PC-3 (cell line): Measurements from ENCODE around the gene PILRA. TPM values are rescaled to one million over a fixed set of nuclear protein-coding genes. Genes with fewer than 3 reads are reported as not detected.
A peak's percentile ranks its signal among the peaks of the same experiment; 100 is the strongest.

ENCODE experiments used
- ATAC-seq: fragments of 200-7000 bp; cut with Tn5 transposase; 2 replicates; pipeline ENCODE4 v1.9.1; 2020; ENCODE audit warnings: mild to moderate bottlenecking, moderate library complexity
- BruUV-seq: library from RNA; stranded (reverse); fragments of 400-500 nt; replicated peaks from 2 replicates; lab custom pipeline; 2021; lab: Mats Ljungman, UMichigan
- CTCF ChIA-PET: fragments of 300-600 bp; sonication (Branson Sonifier 250); formaldehyde crosslinking; loops from one replicate; lab custom pipeline; 2022; ENCODE audit warnings: antibody characterized with exemption; lab: Charles Lee
- POLR2A ChIA-PET: fragments of 300-600 bp; sonication (Branson Sonifier 250); formaldehyde crosslinking; loops from one replicate; lab custom pipeline; 2022; ENCODE audit warnings: antibody characterized with exemption; ENCODE audit not compliant: unreplicated experiment; lab: Charles Lee
- DNase-seq: peaks from one replicate; pipeline ENCODE4 v3.0.0-alpha.2; 2015
- H2AFZ ChIP-seq: fragments of 300-600 bp; sonication (generic); 2 replicates; pipeline ENCODE4 v1.6.0; 2016; ENCODE audit warnings: antibody characterized with exemption, low read length
- H3F3A ChIP-seq: fragments of 300-600 bp; sonication (generic); one replicate; pipeline ENCODE4 v1.6.0; 2017; ENCODE audit warnings: antibody characterized with exemption, low read length, control low read depth, mild to moderate bottlenecking; ENCODE audit not compliant: unreplicated experiment
- H3K27ac ChIP-seq: fragments of 300-600 bp; sonication (generic); 2 replicates; pipeline ENCODE4 v1.5.1; 2016; ENCODE audit warnings: mild to moderate bottlenecking, low read length
- H3K27me3 ChIP-seq: fragments of 300-600 bp; sonication (generic); 2 replicates; pipeline ENCODE4 v1.6.1; 2016; ENCODE audit warnings: low read length, mixed read lengths
- H3K36me3 ChIP-seq: fragments of 300-600 bp; sonication (generic); 2 replicates; pipeline ENCODE4 v1.6.1; 2016; ENCODE audit warnings: low read depth, mixed run types, low read length, mixed read lengths
- H3K4me1 ChIP-seq: fragments of 300-600 bp; sonication (generic); 2 replicates; pipeline ENCODE4 v1.5.1; 2016; ENCODE audit warnings: low read length; ENCODE audit not compliant: insufficient read depth
- H3K4me2 ChIP-seq: fragments of 300-600 bp; sonication (generic); 2 replicates; pipeline ENCODE4 v1.6.0; 2016; ENCODE audit warnings: low read length
- H3K4me3 ChIP-seq: fragments of 300-600 bp; sonication (generic); 2 replicates; pipeline ENCODE4 v1.5.1; 2016; ENCODE audit warnings: mild to moderate bottlenecking, low read length, mixed read lengths
- H3K79me2 ChIP-seq: fragments of 300-600 bp; sonication (generic); 2 replicates; pipeline ENCODE4 v1.6.1; 2017; ENCODE audit warnings: low read length, mixed read lengths
- H3K9ac ChIP-seq: fragments of 300-600 bp; sonication (generic); 2 replicates; pipeline ENCODE4 v1.6.0; 2016; ENCODE audit warnings: mild to moderate bottlenecking, low read length
- H3K9me2 ChIP-seq: fragments of 300-600 bp; sonication (generic); replicated peaks from 2 replicates; pipeline ENCODE4 v1.6.1; 2016; ENCODE audit warnings: mixed run types, low read length, mixed read lengths
- H3K9me3 ChIP-seq: fragments of 300-600 bp; sonication (generic); 2 replicates; pipeline ENCODE4 v1.6.1; 2016; ENCODE audit warnings: low read length, mixed read lengths
- H4K20me1 ChIP-seq: fragments of 300-600 bp; sonication (generic); 2 replicates; pipeline ENCODE4 v1.6.1; 2016; ENCODE audit warnings: low read length, mixed read lengths
- CTCF ChIP-seq: fragments of 300-600 bp; sonication (generic); conservative IDR thresholded peaks from 2 replicates; pipeline ENCODE4 v1.5.1; 2017; ENCODE audit warnings: antibody characterized with exemption, low read depth, mild to moderate bottlenecking, low read length
- EZH2 ChIP-seq: fragments of 300-600 bp; sonication (generic); IDR thresholded peaks from one replicate; pipeline ENCODE4 v1.6.1; 2017; ENCODE audit warnings: antibody characterized with exemption, mild to moderate bottlenecking, low read length; ENCODE audit not compliant: unreplicated experiment
- EZH2phosphoT487 ChIP-seq: fragments of 300-600 bp; sonication (generic); IDR thresholded peaks from 2 replicates; pipeline ENCODE4 v1.6.1; 2018; ENCODE audit warnings: mild to moderate bottlenecking, antibody characterized with exemption, low read length, borderline replicate concordance
- intact Hi-C: fragments of 100-400 bp; cut with micrococcal nuclease; formaldehyde crosslinking; loops from 2 replicates; pipeline ENCODE4 v1.9.0; 2023
- total RNA-seq: library from RNA; depleted of rRNA; stranded (reverse); fragments of >200 nt; gene quantifications from 2 replicates; pipeline ENCODE4 v1.2.3, GENCODE V29; 2014

Gene PILRA
- total RNA-seq, 1 experiment from 2014 or later, result 1.9 TPM

- Histone ChIP-seq H3K27ac (no peak overlapping the region), H3K9ac (peak overlapping the region; percentile 86), H3K27me3 (no peaks in the 10 kb centered on the region), H3K4me3 (peak overlapping the region; percentile 97), H3K4me2 (peak overlapping the region; percentile 97), H3K79me2 (peaks cover 64% of the 10 kb centered on the region), H3K4me1 (peaks cover 34% of the 10 kb centered on the region), H3K9me2 (no peaks in the 10 kb centered on the region), H4K20me1 (no peaks in the 10 kb centered on the region), H3K9me3 (no peaks in the 10 kb centered on the region), H2AFZ (no peak overlapping the region), H3F3A (peaks cover 9% of the 10 kb centered on the region), H3K36me3 (peaks cover 22% of the 10 kb centered on the region)
- ATAC-seq, result no peak
- intact Hi-C loops, result no loop called here
- DNase-seq, result no peak
- no TSS peak for BruUV-seq
- TF ChIP-seq EZH2phosphoT487, result no peak
- no peak for TF ChIP-seq CTCF
- TF ChIP-seq EZH2, result no peak
- POLR2A ChIA-PET, result interaction anchor here (0.5 kb wide), 1 partner anchor 1882 kb away, joined by 3 read pairs; no protein-coding TSS in a partner anchor
- CTCF ChIA-PET, result no interaction called here
Measured at GRCh38 chr7:100434297-100435144, 61.2 kb downstream of the PILRA start.

- ChIA-PET POLR2A (interaction anchor here (1.0 kb wide), 1 partner anchor 177 kb away, joined by 4 read pairs; the partner anchor contains the start of gene MOSPD3), CTCF (interaction anchor here (0.5 kb wide), 1 partner anchor 11 kb away, joined by 6 read pairs; no protein-coding TSS in a partner anchor)
- Histone ChIP-seq H3K4me3 (peak overlapping the region; percentile 97), H4K20me1 (no peaks in the 10 kb centered on the region), H3K9ac (peak overlapping the region; percentile 86), H3F3A (peaks cover 9% of the 10 kb centered on the region), H3K36me3 (peaks cover 22% of the 10 kb centered on the region), H3K9me2 (no peaks in the 10 kb centered on the region), H3K4me2 (peak overlapping the region; percentile 97), H3K9me3 (no peaks in the 10 kb centered on the region), H3K27me3 (no peaks in the 10 kb centered on the region), H3K4me1 (peaks cover 30% of the 10 kb centered on the region), H2AFZ (peak overlapping the region; percentile 72), H3K27ac (peak overlapping the region; percentile 82), H3K79me2 (peaks cover 52% of the 10 kb centered on the region)
- intact Hi-C loops, result no loop called here
- peak; percentile 37 for DNase-seq
- TSS peak; percentile 54 for BruUV-seq
- ATAC-seq, result peak; percentile 54
- TF ChIP-seq EZH2, result no peak
- TF ChIP-seq EZH2phosphoT487, result peak; percentile 55; the same call in 1 of the 2 replicates
Measured at GRCh38 chr7:100435401-100436304, 62.4 kb downstream of the PILRA start.
